Activated T-cell treated with anti-CD3 and anti-CD28 coated beads, Interleukin-2, amount 50 U/mL, for 4 hours (primary cell): ENCODE data around the gene MYORG. TPM values are rescaled to one million over a fixed set of nuclear protein-coding genes. Genes with fewer than 3 reads are reported as not detected.
"Not testable (repeated sequence)": the region's sequence is repeated elsewhere in the genome, so short reads cannot be mapped to it uniquely, and the experiment has no call there.

Source experiments
- ATAC-seq, 2 donors: fragments of 200-7000 bp; cut with Tn5 transposase; one replicate each; pipeline ENCODE4 v1.10.0; 2021
- DNase-seq: peaks from one replicate; pipeline ENCODE4 v3.0.0-alpha.2; 2020
- H3K27me3 Mint-ChIP-seq: one replicate; pipeline ENCODE4 v1.8.0; 2021; ENCODE audit warnings: low read depth, mixed read lengths
- H3K36me3 Mint-ChIP-seq: one replicate; pipeline ENCODE4 v1.8.0; 2022; ENCODE audit warnings: mixed read lengths; ENCODE audit not compliant: insufficient read depth
- H3K4me1 Mint-ChIP-seq: one replicate; pipeline ENCODE4 v1.8.0; 2021; ENCODE audit warnings: low read depth, mixed read lengths
- H3K4me3 Mint-ChIP-seq: one replicate; pipeline ENCODE4 v1.8.0; 2021; ENCODE audit warnings: mild to moderate bottlenecking, moderate library complexity, mixed read lengths
- H3K9me3 Mint-ChIP-seq: one replicate; pipeline ENCODE4 v1.8.0; 2021; ENCODE audit warnings: mixed read lengths
- total RNA-seq, 3 donors: library from RNA; stranded (reverse); gene quantifications; one replicate each; pipeline ENCODE4 v1.2.1, GENCODE V29; 2021

Gene MYORG
- total RNA-seq, 3 donors from 2014 or later = 0.60 to 1.8 (median 0.87) TPM

DNA sequence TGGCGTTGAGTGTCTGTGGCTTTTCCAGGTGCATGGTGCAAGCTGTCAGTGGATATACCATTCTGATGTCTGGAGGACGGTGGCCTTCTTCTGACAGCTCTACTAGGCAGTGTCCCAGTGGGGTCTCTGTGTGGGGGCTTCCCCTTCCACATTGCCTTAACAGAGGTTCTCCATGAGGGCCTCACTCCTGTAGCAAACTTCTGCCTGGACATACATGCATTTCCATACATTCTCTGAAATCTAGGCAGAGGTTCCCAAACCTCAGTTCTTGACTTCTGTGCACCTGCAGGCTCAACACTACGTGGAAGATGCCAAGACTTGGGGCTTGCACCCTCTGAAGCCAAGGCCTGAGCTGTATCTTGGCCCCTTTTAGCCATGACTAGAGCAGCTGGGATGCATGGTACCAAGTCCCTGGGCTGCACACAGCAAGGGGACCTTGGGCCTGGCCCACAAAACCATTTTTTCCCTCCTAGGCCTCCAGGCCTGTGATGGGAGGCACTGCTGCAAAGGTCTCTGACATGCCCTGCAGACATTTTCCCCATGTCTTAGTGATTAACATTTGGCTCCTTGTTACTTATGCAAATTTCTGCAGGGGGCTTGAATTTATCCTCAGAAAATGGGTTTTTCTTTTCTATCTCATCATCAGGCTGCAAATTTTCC lies 8.8 kb downstream of the MYORG start:
- not testable (repeated sequence) for ATAC-seq, H3K27me3 Mint-ChIP-seq, DNase-seq, H3K36me3 Mint-ChIP-seq, H3K4me3 Mint-ChIP-seq, H3K9me3 Mint-ChIP-seq
- H3K4me1 Mint-ChIP-seq = peaks cover 13% of the 10 kb centered on the region

- Mint-ChIP-seq H3K4me3 (no peak overlapping the region), H3K36me3 (peaks cover 4% of the 10 kb centered on the region), H3K27me3 (no peaks in the 10 kb centered on the region), H3K4me1 (peaks cover 13% of the 10 kb centered on the region), H3K9me3 (no peaks in the 10 kb centered on the region)
- no peak for DNase-seq
- no peak for ATAC-seq
Measured at GRCh38 chr9:34366365-34366764, 10.3 kb downstream of the MYORG start.

- peaks cover 13% of the 10 kb centered on the region for H3K4me1 Mint-ChIP-seq
- peaks cover 4% of the 10 kb centered on the region for H3K36me3 Mint-ChIP-seq
- DNase-seq = no peak
- H3K9me3 Mint-ChIP-seq = no peaks in the 10 kb centered on the region
- ATAC-seq = no peak
- H3K27me3 Mint-ChIP-seq = no peaks in the 10 kb centered on the region
- H3K4me3 Mint-ChIP-seq = no peak overlapping the region
Measured at GRCh38 chr9:34365282-34365681, 11.4 kb downstream of the MYORG start.

- no peaks in the 10 kb centered on the region for H3K27me3 Mint-ChIP-seq
- ATAC-seq = peak in 1 of 2 donors; percentile 60
- no peaks in the 10 kb centered on the region for H3K9me3 Mint-ChIP-seq
- H3K36me3 Mint-ChIP-seq = peaks cover 4% of the 10 kb centered on the region
- no peak for DNase-seq
- no peak overlapping the region for H3K4me3 Mint-ChIP-seq
- H3K4me1 Mint-ChIP-seq = peaks cover 13% of the 10 kb centered on the region
Measured at GRCh38 chr9:34363619-34364351, 12.9 kb downstream of the MYORG start.

DNA sequence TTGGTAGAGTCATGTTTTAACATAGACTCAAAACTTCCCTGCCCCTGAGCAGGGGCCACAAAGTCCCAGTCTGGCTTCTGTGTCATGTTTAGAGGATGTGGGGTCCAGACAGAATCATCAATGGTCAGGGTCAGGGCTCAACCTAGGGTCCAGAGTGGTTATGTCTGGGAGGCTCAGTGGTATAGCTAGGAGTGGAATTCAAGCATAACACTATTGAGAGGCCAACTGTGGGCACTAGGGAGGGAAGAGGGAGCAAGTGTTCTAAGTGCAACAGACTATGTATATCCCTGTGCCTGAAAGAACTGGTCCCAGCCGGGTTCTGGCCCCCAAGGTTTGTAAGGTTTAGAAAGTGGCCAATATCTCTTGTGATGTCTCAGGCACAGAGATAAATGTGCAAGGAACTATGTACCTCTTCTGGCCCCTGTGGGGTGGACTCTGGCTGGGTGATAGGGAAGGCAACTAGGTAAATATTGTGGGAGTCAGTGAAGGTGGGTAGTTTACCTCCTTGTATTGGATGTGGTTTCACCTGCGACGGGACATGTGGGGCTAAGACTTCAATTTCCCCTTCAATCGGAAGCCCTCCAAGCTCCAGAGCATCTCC lies 14.0 kb downstream of the MYORG start:
- Mint-ChIP-seq H3K4me3 (no peak overlapping the region), H3K36me3 (peaks cover 4% of the 10 kb centered on the region), H3K27me3 (no peaks in the 10 kb centered on the region), H3K4me1 (peaks cover 13% of the 10 kb centered on the region), H3K9me3 (peaks cover 5% of the 10 kb centered on the region)
- no peak for ATAC-seq
- DNase-seq = no peak

DNA sequence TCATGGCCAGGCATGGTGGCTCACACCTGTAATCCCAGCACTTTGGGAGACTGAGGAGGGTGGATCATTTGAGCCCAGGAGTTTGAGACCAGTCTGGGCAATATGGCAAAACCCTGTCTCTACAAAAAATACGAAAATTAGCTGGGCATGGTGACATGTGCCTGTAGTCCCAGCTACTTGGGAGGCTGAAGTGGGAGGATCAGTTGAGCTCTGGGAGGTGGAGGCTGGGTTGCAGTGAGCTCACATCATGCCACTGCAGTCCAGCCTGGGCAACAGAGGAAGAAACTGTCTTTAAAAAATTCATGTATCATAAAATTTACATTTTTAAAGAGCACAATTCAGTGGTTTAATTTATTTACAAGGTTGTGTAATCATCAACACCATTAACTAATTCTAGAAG lies 23.7 kb downstream of the MYORG start:
- DNase-seq, H3K27me3 Mint-ChIP-seq, ATAC-seq, H3K4me1 Mint-ChIP-seq, H3K4me3 Mint-ChIP-seq: not testable (repeated sequence)
- H3K9me3 Mint-ChIP-seq = peaks cover 16% of the 10 kb centered on the region
- peaks cover 16% of the 10 kb centered on the region for H3K36me3 Mint-ChIP-seq

- not testable (repeated sequence) for DNase-seq, H3K27me3 Mint-ChIP-seq, H3K4me1 Mint-ChIP-seq, H3K4me3 Mint-ChIP-seq, ATAC-seq
- H3K9me3 Mint-ChIP-seq = peaks cover 11% of the 10 kb centered on the region
- H3K36me3 Mint-ChIP-seq = peaks cover 17% of the 10 kb centered on the region
Measured at GRCh38 chr9:34352122-34352652, 24.5 kb downstream of the MYORG start.

GRCh38 chr9:34349324-34349723 lies 27.4 kb downstream of the MYORG start:
- Mint-ChIP-seq H3K36me3 (peaks cover 14% of the 10 kb centered on the region), H3K4me3 (no peak overlapping the region), H3K27me3 (no peaks in the 10 kb centered on the region), H3K4me1 (no peaks in the 10 kb centered on the region), H3K9me3 (no peaks in the 10 kb centered on the region)
- no peak for ATAC-seq
- DNase-seq = no peak

- Mint-ChIP-seq H3K4me1 (no peaks in the 10 kb centered on the region), H3K27me3 (no peaks in the 10 kb centered on the region), H3K9me3 (no peaks in the 10 kb centered on the region), H3K36me3 (peaks cover 21% of the 10 kb centered on the region), H3K4me3 (no peak overlapping the region)
- ATAC-seq (no peak), DNase-seq (no peak)
Measured at GRCh38 chr9:34347800-34348158, 28.9 kb downstream of the MYORG start.

GRCh38 chr9:34346873-34347799 lies 29.6 kb downstream of the MYORG start:
- Mint-ChIP-seq H3K27me3 (no peaks in the 10 kb centered on the region), H3K4me3 (no peak overlapping the region), H3K4me1 (no peaks in the 10 kb centered on the region), H3K36me3 (peaks cover 23% of the 10 kb centered on the region), H3K9me3 (no peaks in the 10 kb centered on the region)
- DNase-seq = no peak
- no peak for ATAC-seq

DNA sequence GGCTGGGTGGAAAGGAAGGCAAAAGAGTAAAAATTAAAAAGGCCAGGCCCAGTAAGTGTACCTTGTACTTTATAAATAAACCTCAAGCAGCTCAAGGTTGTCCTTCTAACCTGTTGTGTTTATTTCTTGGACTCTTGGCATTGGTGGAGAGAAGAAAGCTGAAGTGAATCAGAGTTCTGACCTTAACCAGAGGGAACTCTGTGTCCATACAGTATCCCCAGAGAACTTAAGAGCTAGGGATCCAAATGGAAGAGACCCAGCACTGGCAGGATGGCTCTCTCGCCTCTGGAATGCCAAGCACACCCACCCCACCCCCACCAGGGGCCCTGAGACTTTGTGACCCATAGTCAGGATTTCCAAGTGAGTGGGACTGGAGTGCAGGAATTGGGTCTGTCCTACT lies 33.1 kb downstream of the MYORG start:
- Mint-ChIP-seq H3K4me1 (no peaks in the 10 kb centered on the region), H3K36me3 (peaks cover 26% of the 10 kb centered on the region), H3K9me3 (no peaks in the 10 kb centered on the region), H3K4me3 (no peak overlapping the region), H3K27me3 (no peaks in the 10 kb centered on the region)
- DNase-seq (no peak), ATAC-seq (no peak)

DNA sequence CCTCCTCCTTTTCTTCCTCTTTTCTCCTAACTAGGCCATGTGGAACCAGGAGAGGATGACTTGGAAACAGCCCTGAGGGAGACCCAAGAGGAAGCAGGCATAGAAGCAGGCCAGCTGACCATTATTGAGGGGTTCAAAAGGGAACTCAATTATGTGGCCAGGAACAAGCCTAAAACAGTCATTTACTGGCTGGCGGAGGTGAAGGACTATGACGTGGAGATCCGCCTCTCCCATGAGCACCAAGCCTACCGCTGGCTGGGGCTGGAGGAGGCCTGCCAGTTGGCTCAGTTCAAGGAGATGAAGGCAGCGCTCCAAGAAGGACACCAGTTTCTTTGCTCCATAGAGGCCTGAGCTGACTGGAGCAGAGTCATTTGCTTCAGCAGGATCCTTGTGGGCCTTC lies 33.6 kb downstream of the MYORG start:
- H3K36me3 Mint-ChIP-seq = peaks cover 26% of the 10 kb centered on the region
- DNase-seq (no peak), ATAC-seq (no peak)
- no peaks in the 10 kb centered on the region for H3K4me1 Mint-ChIP-seq
- no peak overlapping the region for H3K4me3 Mint-ChIP-seq
- H3K27me3 Mint-ChIP-seq = no peaks in the 10 kb centered on the region
- no peaks in the 10 kb centered on the region for H3K9me3 Mint-ChIP-seq

DNA sequence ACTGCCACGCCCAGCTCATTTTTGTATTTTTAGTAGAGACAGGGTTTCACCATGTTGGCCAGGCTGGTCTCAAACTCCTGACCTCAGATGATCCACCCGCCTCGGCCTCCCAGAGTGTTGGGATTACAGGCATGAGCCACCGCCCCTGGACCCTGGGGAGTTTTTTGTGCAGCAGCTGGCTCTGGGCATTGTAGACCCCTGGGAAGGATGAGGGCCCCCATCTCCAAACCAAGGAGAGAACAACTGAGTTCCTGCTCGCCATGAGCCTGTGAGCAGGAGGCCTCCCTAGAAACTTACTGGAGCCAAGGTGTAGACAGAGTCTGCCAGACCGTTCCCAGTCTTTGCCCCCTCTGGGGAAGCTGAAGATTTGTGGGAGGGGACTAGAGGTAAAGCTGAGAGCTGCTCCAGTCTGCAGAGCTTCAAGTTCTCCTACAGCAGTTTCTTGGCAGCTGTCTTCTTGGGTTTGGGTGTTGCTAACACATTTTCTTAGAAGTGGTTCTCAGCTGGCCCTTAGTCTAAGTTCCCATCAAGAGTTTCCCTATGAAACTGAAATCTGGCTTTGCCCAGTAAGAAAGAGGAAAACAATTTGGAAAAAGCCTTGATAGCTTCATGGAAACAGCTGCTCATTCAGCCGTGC lies 34.9 kb downstream of the MYORG start:
- ATAC-seq (no peak), DNase-seq (no peak)
- H3K27me3 Mint-ChIP-seq = no peaks in the 10 kb centered on the region
- H3K36me3 Mint-ChIP-seq = peaks cover 23% of the 10 kb centered on the region
- no peaks in the 10 kb centered on the region for H3K4me1 Mint-ChIP-seq
- H3K9me3 Mint-ChIP-seq = no peaks in the 10 kb centered on the region
- no peak overlapping the region for H3K4me3 Mint-ChIP-seq
